Hepatocyte (in vitro differentiated cells): ENCODE measurements around the gene ZC3H12C. TPM values are rescaled to one million over a fixed set of nuclear protein-coding genes. Genes with fewer than 3 reads are reported as not detected.
A peak's percentile ranks its signal among the peaks of the same experiment; 100 is the strongest.

Experiments
- DNase-seq: peaks from one replicate; pipeline ENCODE4 v3.0.0-alpha.2; 2016; ENCODE audit warnings: low spot score
- H2AFZ ChIP-seq: fragments of 200-600 bp; sonication (generic); 2 replicates; pipeline ENCODE4 v1.6.0; 2016; ENCODE audit warnings: antibody characterized with exemption, mild to moderate bottlenecking
- H3K27ac ChIP-seq: fragments of 200-600 bp; sonication (generic); 2 replicates; pipeline ENCODE4 v1.5.1; 2016; ENCODE audit warnings: mild to moderate bottlenecking
- H3K27me3 ChIP-seq: fragments of 200-600 bp; sonication (generic); 2 replicates; pipeline ENCODE4 v1.6.1; 2016
- H3K36me3 ChIP-seq: fragments of 200-600 bp; sonication (generic); replicated peaks from 2 replicates; pipeline ENCODE4 v1.5.1; 2016; ENCODE audit warnings: low read depth; ENCODE audit not compliant: insufficient read depth
- H3K4me1 ChIP-seq: fragments of 200-600 bp; sonication (generic); 2 replicates; pipeline ENCODE4 v1.5.1; 2016; ENCODE audit warnings: mild to moderate bottlenecking, moderate library complexity; ENCODE audit not compliant: insufficient read depth
- H3K4me2 ChIP-seq: fragments of 200-600 bp; sonication (generic); 2 replicates; pipeline ENCODE4 v1.6.0; 2016
- H3K4me3 ChIP-seq: fragments of 200-600 bp; sonication (generic); 2 replicates; pipeline ENCODE4 v1.5.1; 2016; ENCODE audit warnings: mild to moderate bottlenecking
- H3K79me2 ChIP-seq: fragments of 200-600 bp; sonication (generic); 2 replicates; pipeline ENCODE4 v1.6.0; 2017; ENCODE audit warnings: mild to moderate bottlenecking
- H3K9me2 ChIP-seq: fragments of 200-600 bp; sonication (generic); replicated peaks from 2 replicates; pipeline ENCODE4 v1.6.0; 2017; ENCODE audit warnings: mild to moderate bottlenecking; ENCODE audit not compliant: insufficient read depth
- H3K9me3 ChIP-seq: fragments of 200-600 bp; sonication (generic); 2 replicates; pipeline ENCODE4 v1.5.1; 2016; ENCODE audit warnings: low read depth, mild to moderate bottlenecking
- H4K20me1 ChIP-seq: fragments of 200-600 bp; sonication (generic); 2 replicates; pipeline ENCODE4 v1.6.0; 2016; ENCODE audit warnings: mild to moderate bottlenecking; ENCODE audit not compliant: insufficient read depth, poor library complexity, severe bottlenecking
- CTCF ChIP-seq: fragments of 200-600 bp; sonication (generic); IDR thresholded peaks from 2 replicates; pipeline ENCODE4 v1.5.1; 2016; ENCODE audit warnings: antibody characterized with exemption, mild to moderate bottlenecking; ENCODE audit not compliant: poor library complexity
- EZH2 ChIP-seq: fragments of 200-600 bp; sonication (generic); IDR thresholded peaks from 2 replicates; pipeline ENCODE4 v1.6.1; 2016; ENCODE audit warnings: antibody characterized with exemption, mild to moderate bottlenecking, borderline replicate concordance
- EZH2phosphoT487 ChIP-seq: fragments of 200-600 bp; sonication (generic); IDR thresholded peaks from one replicate; pipeline ENCODE4 v1.6.1; 2018; ENCODE audit warnings: antibody characterized with exemption, mild to moderate bottlenecking, low read depth, moderate library complexity; ENCODE audit not compliant: unreplicated experiment, severe bottlenecking
- WGBS: methylation state at CpG from one replicate; pipeline ENCODE4 v1.1.6; 2016; ENCODE audit warnings: low lambda C conversion rate; ENCODE audit errors: missing lambda C conversion rate; 5-methylcytosine and 5-hydroxymethylcytosine counted together
- polyA plus RNA-seq: library from polyadenylated mRNA; unstranded; fragments of >200 nt; fragmentation: Nextera tagmentation; extraction: Ambion mirVana; gene quantifications from 2 replicates; pipeline ENCODE4 v1.2.1, GENCODE V29; 2016
- total RNA-seq: library from RNA; depleted of rRNA; stranded (reverse); fragments of >200 nt; gene quantifications from 2 replicates; pipeline ENCODE4 v1.2.3, GENCODE V29; 2014

ZC3H12C gene
- total RNA-seq (9.7 and 12.3 TPM in 2 replicates), polyA plus RNA-seq (1.7 and 2.0 TPM in 2 replicates)

- no peaks in the 10 kb centered on the region for H3K36me3 ChIP-seq
- TF ChIP-seq CTCF (peak; percentile 42), EZH2phosphoT487 (no peak)
- H3K9me3 ChIP-seq = no peaks in the 10 kb centered on the region
- peak within 1 kb of the TSS; percentile 88 for H3K4me2 ChIP-seq
- 0% methylated on average over 53 of the region's 110 CpGs for WGBS
- peaks cover 37% of the 10 kb centered on the region for H3K79me2 ChIP-seq
- DNase-seq = peak; percentile 93
- H3K27me3 ChIP-seq = no peaks in the 10 kb centered on the region
- H3K27ac ChIP-seq = peak within 1 kb of the TSS; percentile 97
- no peaks in the 10 kb centered on the region for H4K20me1 ChIP-seq
- peak within 1 kb of the TSS; percentile 76 for H2AFZ ChIP-seq
- H3K9me2 ChIP-seq = no peaks in the 10 kb centered on the region
- H3K4me3 ChIP-seq = peak within 1 kb of the TSS; percentile 35
- H3K4me1 ChIP-seq = peaks cover 3% of the 10 kb centered on the region
Measured at GRCh38 chr11:110092515-110093406, at the start of gene ZC3H12C. TSS of gene ZC3H12C (plus strand) at chr11:110093392. CDS start at chr11:110093412, 20 bp downstream.

DNA sequence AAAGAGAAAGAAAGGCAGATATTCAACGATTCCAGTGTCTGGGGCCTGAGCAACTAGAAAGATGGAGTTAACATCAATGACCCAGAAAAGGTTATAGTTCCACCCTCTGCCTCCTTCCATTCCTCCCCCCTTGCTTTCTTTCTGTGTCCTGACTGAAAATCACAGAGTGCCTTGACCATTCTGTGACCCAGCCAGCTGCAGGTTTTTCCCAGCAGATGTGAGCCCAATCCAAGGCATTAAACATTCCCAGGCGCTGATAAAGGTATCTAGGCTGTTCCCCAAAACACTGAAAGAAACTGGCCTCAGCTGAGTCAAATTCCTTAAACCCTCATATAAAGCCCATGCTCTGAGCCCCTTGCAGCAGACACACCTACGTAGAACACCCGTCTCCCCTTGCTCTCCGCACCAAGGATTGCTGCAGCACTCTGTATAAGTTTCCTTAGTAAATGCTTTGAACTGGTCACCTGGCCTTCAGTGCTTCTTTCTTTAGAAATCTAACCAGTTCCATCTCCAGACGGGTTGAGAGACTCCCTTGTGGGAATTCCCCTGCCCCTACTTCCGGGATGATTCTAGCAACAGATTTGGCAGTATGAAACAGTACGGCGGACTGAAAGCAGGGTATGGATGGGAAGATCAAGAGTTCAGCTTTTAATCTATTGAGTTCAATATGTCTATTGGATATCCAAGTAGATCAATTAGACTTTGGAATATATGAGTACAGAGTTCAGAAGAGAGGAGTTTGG is 48.8 kb upstream of the ZC3H12C start:
- Histone ChIP-seq H3K4me3 (no peak overlapping the region), H3K9me2 (no peaks in the 10 kb centered on the region), H4K20me1 (no peaks in the 10 kb centered on the region), H3K36me3 (no peaks in the 10 kb centered on the region), H2AFZ (no peak overlapping the region), H3K9me3 (no peaks in the 10 kb centered on the region), H3K27me3 (no peaks in the 10 kb centered on the region), H3K4me1 (no peaks in the 10 kb centered on the region), H3K4me2 (no peak overlapping the region), H3K27ac (no peak overlapping the region), H3K79me2 (no peaks in the 10 kb centered on the region)
- DNase-seq = no peak
- TF ChIP-seq EZH2 = no peak
- no peak for TF ChIP-seq EZH2phosphoT487
- no peak for TF ChIP-seq CTCF
- WGBS = 86% methylated on average over 9 of the region's 9 CpGs

GRCh38 chr11:110046775-110047380 is 46.3 kb upstream of the ZC3H12C start:
- Histone ChIP-seq H3K79me2 (no peaks in the 10 kb centered on the region), H3K27ac (peak overlapping the region; percentile 57), H3K9me3 (no peaks in the 10 kb centered on the region), H2AFZ (no peak overlapping the region), H3K36me3 (no peaks in the 10 kb centered on the region), H3K27me3 (no peaks in the 10 kb centered on the region), H3K4me3 (no peak overlapping the region), H3K4me2 (no peak overlapping the region), H3K4me1 (no peaks in the 10 kb centered on the region), H3K9me2 (no peaks in the 10 kb centered on the region), H4K20me1 (no peaks in the 10 kb centered on the region)
- 88% methylated on average over 2 of the region's 2 CpGs for WGBS
- TF ChIP-seq EZH2phosphoT487 (no peak), CTCF (no peak), EZH2 (no peak)
- peak; percentile 49 for DNase-seq
